ENCODE data around the gene MID1IP1. TPM values are rescaled to one million over a fixed set of nuclear protein-coding genes. Genes with fewer than 3 reads are reported as not detected.

The MID1IP1 gene
- total RNA-seq, 1 donor from 2014 or later, result 62.5 TPM

Other genes starting within 250 kb of the MID1IP1 start
- 46.2 TPM for gene TSPAN7, start 239.9 kb upstream of the MID1IP1 start, total RNA-seq

All from sciatic nerve (tissue), 1 donor.